ENCODE measurements around the gene ZNF385D. TPM values are rescaled to one million over a fixed set of nuclear protein-coding genes. Genes with fewer than 3 reads are reported as not detected.

Gene ZNF385D
- total RNA-seq, 1 experiment from 2014 or later: not detected

DNA sequence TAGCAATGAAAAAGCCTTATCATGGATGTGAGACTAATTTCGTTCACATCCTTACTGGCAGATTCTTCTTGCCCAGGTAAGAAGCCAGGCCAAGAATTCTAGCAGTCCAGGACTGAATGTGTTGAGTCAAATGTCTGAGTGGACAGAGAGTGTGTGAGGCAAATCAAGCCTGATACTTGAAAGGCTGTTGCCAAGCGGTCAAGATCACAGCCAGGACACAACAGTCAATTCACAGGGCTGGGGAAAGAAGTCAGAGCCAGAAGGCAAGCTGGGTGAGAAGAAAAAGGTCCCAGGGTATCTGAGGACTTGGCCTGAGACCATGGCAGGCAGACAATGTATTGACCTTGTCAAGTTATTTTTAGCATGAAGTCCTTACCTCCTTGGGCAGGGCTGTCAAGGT lies 301.3 kb downstream of the ZNF385D start:
- no peaks in the 10 kb centered on the region for H3K36me3 ChIP-seq (ENCODE audit: control insufficient read depth, insufficient read depth, low read length)
- BruUV-seq (replicated peaks): no TSS peak
- H3K36me3 Mint-ChIP-seq (ENCODE audit: insufficient read depth, unreplicated experiment): no peaks in the 10 kb centered on the region
- no peak overlapping the region for H3K27ac Mint-ChIP-seq (ENCODE audit: unreplicated experiment)
- H3K4me1 Mint-ChIP-seq (ENCODE audit: low read depth, unreplicated experiment): no peaks in the 10 kb centered on the region
- H3K4me1 ChIP-seq: no peaks in the 10 kb centered on the region
- no peak for TF ChIP-seq CTCF (IDR thresholded peaks at IDR 0.05; ENCODE audit: insufficient read depth in 1 of 2, low read depth in 1 of 2, low read length in 1 of 2, severe bottlenecking in 1 of 2, unreplicated experiment in 1 of 2)
- H3K9me3 ChIP-seq: no peaks in the 10 kb centered on the region
- no peaks in the 10 kb centered on the region for H3K9me3 Mint-ChIP-seq (ENCODE audit: unreplicated experiment)
- intact Hi-C loops (cut with micrococcal nuclease; ENCODE audit: unreplicated experiment): no loop called here
- ChIA-PET CTCF (no interaction called here), POLR2A (no interaction called here)
- H3K4me3 Mint-ChIP-seq (ENCODE audit: unreplicated experiment): no peak overlapping the region
- H3K27me3 Mint-ChIP-seq (ENCODE audit: insufficient read depth, unreplicated experiment): peaks cover 2% of the 10 kb centered on the region
- H3K4me3 ChIP-seq (ENCODE audit: low read depth, low read length): no peak overlapping the region
- no peaks in the 10 kb centered on the region for H3K27me3 ChIP-seq (replicated peaks; ENCODE audit: control insufficient read depth, insufficient read depth, low read length)
- DNase-seq: no peak

- no peaks in the 10 kb centered on the region for H3K9me3 ChIP-seq
- no peak for DNase-seq
- no peak for TF ChIP-seq CTCF (IDR thresholded peaks at IDR 0.05; ENCODE audit: insufficient read depth in 1 of 2, low read depth in 1 of 2, low read length in 1 of 2, severe bottlenecking in 1 of 2, unreplicated experiment in 1 of 2)
- Mint-ChIP-seq H3K4me1 (ENCODE audit: low read depth, unreplicated experiment) (no peaks in the 10 kb centered on the region), H3K27me3 (ENCODE audit: insufficient read depth, unreplicated experiment) (peaks cover 2% of the 10 kb centered on the region), H3K4me3 (ENCODE audit: unreplicated experiment) (no peak overlapping the region), H3K27ac (ENCODE audit: unreplicated experiment) (no peak overlapping the region), H3K36me3 (ENCODE audit: insufficient read depth, unreplicated experiment) (no peaks in the 10 kb centered on the region), H3K9me3 (ENCODE audit: unreplicated experiment) (no peaks in the 10 kb centered on the region)
- no peaks in the 10 kb centered on the region for H3K36me3 ChIP-seq (ENCODE audit: control insufficient read depth, insufficient read depth, low read length)
- ChIA-PET CTCF (no interaction called here), POLR2A (no interaction called here)
- H3K27me3 ChIP-seq (replicated peaks; ENCODE audit: control insufficient read depth, insufficient read depth, low read length): no peaks in the 10 kb centered on the region
- no TSS peak for BruUV-seq (replicated peaks)
- H3K4me3 ChIP-seq (ENCODE audit: low read depth, low read length): no peak overlapping the region
- H3K4me1 ChIP-seq: no peaks in the 10 kb centered on the region
- intact Hi-C loops (cut with micrococcal nuclease; ENCODE audit: unreplicated experiment): no loop called here
These were observed 303.4 kb downstream of the ZNF385D start for GRCh38 chr3:21447476-21448151.

DNA sequence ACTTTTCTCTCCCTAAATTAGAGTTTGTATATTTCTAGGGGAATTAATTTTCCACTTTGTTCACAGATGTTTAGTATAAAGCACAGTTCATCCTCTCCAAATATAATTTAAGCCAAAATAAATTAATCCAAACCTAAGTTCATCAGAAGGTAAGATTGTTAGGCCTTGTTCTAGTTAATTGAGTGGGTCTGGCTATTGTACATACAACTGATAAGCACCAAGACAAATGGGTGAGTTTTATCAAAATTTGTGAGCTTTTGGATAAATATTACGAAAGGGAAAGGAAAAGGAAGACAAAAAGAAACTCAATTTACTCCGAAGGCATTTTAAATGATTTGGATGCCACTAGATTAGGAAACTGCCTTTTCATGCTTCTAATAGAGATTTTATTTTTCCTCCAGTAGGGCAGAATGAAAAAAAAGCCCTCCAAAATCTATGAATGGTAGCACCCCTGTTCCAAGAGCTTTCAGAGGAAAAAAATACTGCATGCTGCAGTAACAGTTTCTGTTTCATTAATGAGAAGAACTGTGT lies 304.0 kb downstream of the ZNF385D start:
- H3K27ac Mint-ChIP-seq (ENCODE audit: unreplicated experiment): no peak overlapping the region
- no peak for TF ChIP-seq CTCF (IDR thresholded peaks at IDR 0.05; ENCODE audit: insufficient read depth in 1 of 2, low read depth in 1 of 2, low read length in 1 of 2, severe bottlenecking in 1 of 2, unreplicated experiment in 1 of 2)
- intact Hi-C loops (cut with micrococcal nuclease; ENCODE audit: unreplicated experiment): no loop called here
- BruUV-seq (replicated peaks): no TSS peak
- CTCF ChIA-PET: no interaction called here
- Histone ChIP-seq H3K27me3 (replicated peaks; ENCODE audit: control insufficient read depth, insufficient read depth, low read length) (no peaks in the 10 kb centered on the region), H3K9me3 (no peaks in the 10 kb centered on the region), H3K4me1 (no peaks in the 10 kb centered on the region), H3K36me3 (ENCODE audit: control insufficient read depth, insufficient read depth, low read length) (no peaks in the 10 kb centered on the region), H3K4me3 (ENCODE audit: low read depth, low read length) (no peak overlapping the region)
- H3K4me3 Mint-ChIP-seq (ENCODE audit: unreplicated experiment): no peak overlapping the region
- H3K27me3 Mint-ChIP-seq (ENCODE audit: insufficient read depth, unreplicated experiment): peaks cover 2% of the 10 kb centered on the region
- H3K4me1 Mint-ChIP-seq (ENCODE audit: low read depth, unreplicated experiment): no peaks in the 10 kb centered on the region
- POLR2A ChIA-PET: no interaction called here
- DNase-seq: no peak
- H3K9me3 Mint-ChIP-seq (ENCODE audit: unreplicated experiment): no peaks in the 10 kb centered on the region
- H3K36me3 Mint-ChIP-seq (ENCODE audit: insufficient read depth, unreplicated experiment): no peaks in the 10 kb centered on the region

Data from Caco-2 (cell line).